K562 (cell line): ENCODE measurements around the gene NCKAP1.
"Not testable (repeated sequence)": the region's sequence is repeated elsewhere in the genome, so short reads cannot be mapped to it uniquely, and the experiment has no call there.

Source experiments
- BMI1 ChIP-seq: fragments of 150-350 bp; IDR thresholded peaks from 2 replicates; pipeline ENCODE4 v1.6.1; 2014; ENCODE audit warnings: low read length
- EZH2 ChIP-seq: IDR thresholded peaks from 2 replicates; pipeline ENCODE4 v1.6.1; 2012; ENCODE audit warnings: low read depth, mild to moderate bottlenecking, inconsistent platforms, low read length, borderline replicate concordance
- FOXP4 ChIP-seq: sonication (generic); formaldehyde crosslinking; IDR thresholded peaks from 2 replicates; pipeline ENCODE4 v1.8.0; 2022; ENCODE audit warnings: mild to moderate bottlenecking, missing genetic modification reagents, borderline replicate concordance
- JUN ChIP-seq, 2 experiments: sonication (generic) in 1 of 2; formaldehyde crosslinking in 1 of 2; IDR thresholded peaks; 2 replicates each; pipeline versions ENCODE4 v1.6.1 to v1.8.0; 2012 to 2022; ENCODE audit warnings: borderline replicate concordance in 2 of 2, mild to moderate bottlenecking in 2 of 2, improper control_type of control experiment in 1 of 2, low read depth in 1 of 2, low read length in 1 of 2, missing genetic modification reagents in 1 of 2
- KLF16 ChIP-seq: IDR thresholded peaks from 2 replicates; pipeline ENCODE4 v1.6.1; 2016; ENCODE audit warnings: antibody characterized with exemption
- L3MBTL2 ChIP-seq: fragments of 450-650 bp; IDR thresholded peaks from 2 replicates; pipeline ENCODE4 v1.6.1; 2016; ENCODE audit warnings: mild to moderate bottlenecking, moderate library complexity
- MXI1 ChIP-seq: IDR thresholded peaks from 2 replicates; pipeline ENCODE4 v1.6.1; 2011; ENCODE audit warnings: low read depth, mild to moderate bottlenecking, improper control_type of control experiment, low read length
- NFE2 ChIP-seq: IDR thresholded peaks from 2 replicates; pipeline ENCODE4 v1.6.1; 2014; ENCODE audit warnings: antibody characterized with exemption, low read depth
- TEAD4 ChIP-seq, 2 experiments: sonication (generic) in 1 of 2; formaldehyde crosslinking in 1 of 2; IDR thresholded peaks; 2 replicates each; pipeline versions ENCODE4 v1.6.1 to v1.8.0; 2012 to 2022; ENCODE audit warnings: borderline replicate concordance in 1 of 2, inconsistent platforms in 1 of 2, low read length in 1 of 2, mild to moderate bottlenecking in 1 of 2, missing genetic modification reagents in 1 of 2
- ZNF174 ChIP-seq: fragments of 250-450 bp; sonication (Bioruptor Pico); IDR thresholded peaks from 2 replicates; pipeline ENCODE4 v1.4.0; 2020; ENCODE audit warnings: mild to moderate bottlenecking
- ZNF24 ChIP-seq: fragments of 450-650 bp; IDR thresholded peaks from 2 replicates; pipeline ENCODE4 v1.6.1; 2016
- TF ChIP-seq, protein P1 (sequence below), 2 experiments: IDR thresholded peaks in 1 of 2; conservative IDR thresholded peaks in 1 of 2; 2 replicates each; pipeline ENCODE4 v1.6.1; 2016; ENCODE audit warnings: low read depth in 2 of 2, mild to moderate bottlenecking in 1 of 2, missing compliant biosample characterization in 1 of 2, missing genetic modification characterization in 1 of 2, moderate library complexity in 1 of 2
- TF ChIP-seq, protein P2 (sequence below): fragments of 450-650 bp; IDR thresholded peaks from 2 replicates; pipeline ENCODE4 v1.6.1; 2017; ENCODE audit warnings: mild to moderate bottlenecking, moderate library complexity
- TF ChIP-seq, protein P3 (sequence below): sonication (generic); formaldehyde crosslinking; IDR thresholded peaks from 2 replicates; pipeline ENCODE4 v1.9.0; 2022; ENCODE audit warnings: mild to moderate bottlenecking, missing genetic modification reagents

- TF ChIP-seq KLF16; TEAD4 (IDR thresholded peaks at IDR 0.05; ENCODE audit: low read length); TEAD4 (CRISPR knock-in tag; IDR thresholded peaks at IDR 0.05; ENCODE audit: borderline replicate concordance); EZH2; JUN (IDR thresholded peaks at IDR 0.05; ENCODE audit: borderline replicate concordance, low read depth, low read length); JUN (CRISPR knock-in tag; IDR thresholded peaks at IDR 0.05; ENCODE audit: borderline replicate concordance); ZNF174 (CRISPR knock-in tag); NFE2; L3MBTL2; ZNF24; BMI1; FOXP4; MXI1: not testable (repeated sequence)
- TF ChIP-seq, protein P1, sequence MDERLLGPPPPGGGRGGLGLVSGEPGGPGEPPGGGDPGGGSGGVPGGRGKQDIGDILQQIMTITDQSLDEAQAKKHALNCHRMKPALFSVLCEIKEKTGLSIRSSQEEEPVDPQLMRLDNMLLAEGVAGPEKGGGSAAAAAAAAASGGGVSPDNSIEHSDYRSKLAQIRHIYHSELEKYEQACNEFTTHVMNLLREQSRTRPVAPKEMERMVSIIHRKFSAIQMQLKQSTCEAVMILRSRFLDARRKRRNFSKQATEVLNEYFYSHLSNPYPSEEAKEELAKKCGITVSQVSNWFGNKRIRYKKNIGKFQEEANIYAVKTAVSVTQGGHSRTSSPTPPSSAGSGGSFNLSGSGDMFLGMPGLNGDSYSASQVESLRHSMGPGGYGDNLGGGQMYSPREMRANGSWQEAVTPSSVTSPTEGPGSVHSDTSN (CRISPR knock-in tag; IDR thresholded peaks at IDR 0.05; ENCODE audit: low read depth), result not testable (repeated sequence)
- TF ChIP-seq, protein P1 (tag; conservative IDR thresholded peaks at IDR 0.05; ENCODE audit: low read depth), result not testable (repeated sequence)
- TF ChIP-seq, protein P2, sequence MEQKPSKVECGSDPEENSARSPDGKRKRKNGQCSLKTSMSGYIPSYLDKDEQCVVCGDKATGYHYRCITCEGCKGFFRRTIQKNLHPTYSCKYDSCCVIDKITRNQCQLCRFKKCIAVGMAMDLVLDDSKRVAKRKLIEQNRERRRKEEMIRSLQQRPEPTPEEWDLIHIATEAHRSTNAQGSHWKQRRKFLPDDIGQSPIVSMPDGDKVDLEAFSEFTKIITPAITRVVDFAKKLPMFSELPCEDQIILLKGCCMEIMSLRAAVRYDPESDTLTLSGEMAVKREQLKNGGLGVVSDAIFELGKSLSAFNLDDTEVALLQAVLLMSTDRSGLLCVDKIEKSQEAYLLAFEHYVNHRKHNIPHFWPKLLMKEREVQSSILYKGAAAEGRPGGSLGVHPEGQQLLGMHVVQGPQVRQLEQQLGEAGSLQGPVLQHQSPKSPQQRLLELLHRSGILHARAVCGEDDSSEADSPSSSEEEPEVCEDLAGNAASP, result not testable (repeated sequence)
- TF ChIP-seq, protein P3, sequence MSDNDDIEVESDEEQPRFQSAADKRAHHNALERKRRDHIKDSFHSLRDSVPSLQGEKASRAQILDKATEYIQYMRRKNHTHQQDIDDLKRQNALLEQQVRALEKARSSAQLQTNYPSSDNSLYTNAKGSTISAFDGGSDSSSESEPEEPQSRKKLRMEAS (CRISPR knock-in tag), result not testable (repeated sequence)
These were observed 158.2 kb downstream of the NCKAP1 start for GRCh38 chr2:182880100-182880499.
